AG04450 (cell line): Measurements from ENCODE around the gene SLC1A1. TPM values are rescaled to one million over a fixed set of nuclear protein-coding genes. Genes with fewer than 3 reads are reported as not detected.

Source experiments
- CTCF ChIA-PET: fragments of 300-600, 350-600 bp; formaldehyde crosslinking; extraction: SDS; loops from one replicate; lab custom pipeline; 2022; ENCODE audit warnings: antibody characterized with exemption, inconsistent platforms; lab: Charles Lee
- POLR2A ChIA-PET: fragments of 350-600 bp; formaldehyde crosslinking; extraction: SDS; loops from one replicate; lab custom pipeline; 2021; ENCODE audit warnings: antibody characterized with exemption, inconsistent platforms; lab: Yijun Ruan, JAX
- DNase-seq: peaks from one replicate; pipeline ENCODE4 v3.0.0-alpha.2; 2011; ENCODE audit warnings: low read depth, low spot score
- H3K27ac ChIP-seq: one replicate; pipeline ENCODE4 v1.5.1; 2012; ENCODE audit warnings: low read depth, low read length, control low read depth
- H3K27me3 ChIP-seq: one replicate; pipeline ENCODE4 v1.6.0; 2012; ENCODE audit warnings: low read length; ENCODE audit not compliant: control insufficient read depth, insufficient read depth
- H3K4me3 ChIP-seq: 2 replicates; pipeline ENCODE4 v1.5.1; 2011; ENCODE audit warnings: mild to moderate bottlenecking, low read depth, low read length, control low read depth
- H3K9me3 ChIP-seq: 2 replicates; pipeline ENCODE4 v1.5.1; 2012; ENCODE audit warnings: low read length; ENCODE audit not compliant: control insufficient read depth, insufficient read depth
- CTCF ChIP-seq: IDR thresholded peaks from 2 replicates; pipeline ENCODE4 v1.5.1; 2011; ENCODE audit warnings: low read depth, low read length, control low read depth, inconsistent platforms
- polyA plus RNA-seq: library from polyadenylated mRNA; depleted of rRNA; stranded (reverse); fragments of >200 nt; gene quantifications from 2 replicates; pipeline ENCODE4 v1.2.3, GENCODE V29; 2011

SLC1A1 gene
- polyA plus RNA-seq, 1 experiment = 0.55 TPM

GRCh38 chr9:4490705-4491625 lies 697 bp downstream of the SLC1A1 start:
- ChIA-PET POLR2A (no interaction called here), CTCF (no interaction called here)
- H3K27ac ChIP-seq = no peak overlapping the region

GRCh38 chr9:4491626-4491975 lies 1.3 kb downstream of the SLC1A1 start:
- peaks cover 30% of the 10 kb centered on the region for H3K27me3 ChIP-seq
- H3K9me3 ChIP-seq = no peaks in the 10 kb centered on the region; the same call in 1 of the 2 replicates
- ChIA-PET POLR2A (no interaction called here), CTCF (no interaction called here)
- TF ChIP-seq CTCF = no peak
- DNase-seq = no peak
- H3K27ac ChIP-seq = no peak overlapping the region
- H3K4me3 ChIP-seq = no peak overlapping the region

More at GRCh38 chr9:4490705-4491625, 697 bp downstream of the SLC1A1 start:
- no peak for DNase-seq
- H3K27me3 ChIP-seq = peaks cover 30% of the 10 kb centered on the region
- TF ChIP-seq CTCF = no peak
- peak overlapping the region; percentile 53 for H3K4me3 ChIP-seq
- H3K9me3 ChIP-seq = no peaks in the 10 kb centered on the region; the same call in 1 of the 2 replicates

- Histone ChIP-seq H3K9me3 (no peaks in the 10 kb centered on the region; the same call in 1 of the 2 replicates), H3K27ac (no peak overlapping the region), H3K27me3 (peaks cover 27% of the 10 kb centered on the region), H3K4me3 (no peak overlapping the region)
- CTCF ChIA-PET = no interaction called here
- no peak for DNase-seq
- POLR2A ChIA-PET = no interaction called here
- no peak for TF ChIP-seq CTCF
Observed at GRCh38 chr9:4494332-4494731, 4.1 kb downstream of the SLC1A1 start.

GRCh38 chr9:4494806-4495205 lies 4.5 kb downstream of the SLC1A1 start:
- DNase-seq = no peak
- POLR2A ChIA-PET = no interaction called here

More at GRCh38 chr9:4494806-4495205, 4.5 kb downstream of the SLC1A1 start:
- no peak overlapping the region for H3K4me3 ChIP-seq
- peaks cover 22% of the 10 kb centered on the region for H3K27me3 ChIP-seq
- TF ChIP-seq CTCF = no peak
- CTCF ChIA-PET = no interaction called here
- H3K9me3 ChIP-seq = no peaks in the 10 kb centered on the region; the same call in 1 of the 2 replicates
- H3K27ac ChIP-seq = no peak overlapping the region
